Smooth muscle cell (in vitro differentiated cells): ENCODE results near the gene PLG. TPM values are rescaled to one million over a fixed set of nuclear protein-coding genes. Genes with fewer than 3 reads are reported as not detected.

Experiments used
- DNase-seq: peaks from one replicate; lab custom pipeline; 2025; ENCODE audit not compliant: unreplicated experiment; lab: John Stamatoyannopoulos, UW
- H2AFZ ChIP-seq: fragments of 200-600 bp; sonication (generic); 2 replicates; pipeline ENCODE4 v1.6.0; 2016; ENCODE audit warnings: antibody characterized with exemption, low read depth, mild to moderate bottlenecking
- H3F3A ChIP-seq: fragments of 200-600 bp; sonication (generic); 2 replicates; pipeline ENCODE4 v1.6.0; 2017; ENCODE audit warnings: antibody characterized with exemption, low read depth
- H3K27ac ChIP-seq: fragments of 200-600 bp; sonication (generic); 2 replicates; pipeline ENCODE4 v1.5.1; 2016; ENCODE audit warnings: low read depth, mild to moderate bottlenecking
- H3K27me3 ChIP-seq: fragments of 200-600 bp; sonication (generic); 2 replicates; pipeline ENCODE4 v1.6.1; 2016; ENCODE audit warnings: low read depth, mild to moderate bottlenecking
- H3K36me3 ChIP-seq: fragments of 200-600 bp; sonication (generic); 2 replicates; pipeline ENCODE4 v1.5.1; 2016; ENCODE audit warnings: low read depth
- H3K4me1 ChIP-seq: fragments of 200-600 bp; sonication (generic); 2 replicates; pipeline ENCODE4 v1.5.1; 2016; ENCODE audit warnings: low read depth
- H3K4me2 ChIP-seq: fragments of 200-600 bp; sonication (generic); 2 replicates; pipeline ENCODE4 v1.6.0; 2016; ENCODE audit warnings: mild to moderate bottlenecking
- H3K4me3 ChIP-seq: fragments of 200-600 bp; sonication (generic); 2 replicates; pipeline ENCODE4 v1.5.1; 2016; ENCODE audit warnings: mild to moderate bottlenecking
- H3K79me2 ChIP-seq: fragments of 200-600 bp; sonication (generic); 2 replicates; pipeline ENCODE4 v1.6.0; 2016; ENCODE audit warnings: low read depth, mild to moderate bottlenecking
- H3K9ac ChIP-seq: fragments of 200-600 bp; sonication (generic); 2 replicates; pipeline ENCODE4 v1.6.0; 2016; ENCODE audit warnings: low read depth
- H3K9me3 ChIP-seq: fragments of 200-600 bp; sonication (generic); replicated peaks from 2 replicates; pipeline ENCODE4 v1.5.1; 2016; ENCODE audit warnings: low read depth
- H4K20me1 ChIP-seq: fragments of 200-600 bp; sonication (generic); 2 replicates; pipeline ENCODE4 v1.6.0; 2016; ENCODE audit warnings: low read depth
- WGBS: methylation state at CpG from one replicate; pipeline ENCODE4 v1.1.7; 2016; ENCODE audit warnings: low lambda C conversion rate; 5-methylcytosine and 5-hydroxymethylcytosine counted together
- polyA plus RNA-seq: library from polyadenylated mRNA; unstranded; fragments of >200 nt; fragmentation: Nextera tagmentation; extraction: Ambion mirVana; gene quantifications from 2 replicates; pipeline ENCODE4 v1.2.1, GENCODE V29; 2016
- total RNA-seq: library from RNA; depleted of rRNA; stranded (reverse); fragments of >200 nt; gene quantifications from 2 replicates; pipeline ENCODE4 v1.2.3, GENCODE V29; 2014
- TF ChIP-seq, protein P1 (sequence below): fragments of 200-600 bp; sonication (generic); IDR thresholded peaks from 2 replicates; pipeline ENCODE4 v1.5.1; 2017; ENCODE audit warnings: borderline replicate concordance, mild to moderate bottlenecking, antibody characterized with exemption; ENCODE audit not compliant: insufficient read depth, poor library complexity, severe bottlenecking

PLG gene
- total and polyA plus RNA-seq, 2 experiments from 2014 or later: 1.5 TPM; not detected in 1

DNA sequence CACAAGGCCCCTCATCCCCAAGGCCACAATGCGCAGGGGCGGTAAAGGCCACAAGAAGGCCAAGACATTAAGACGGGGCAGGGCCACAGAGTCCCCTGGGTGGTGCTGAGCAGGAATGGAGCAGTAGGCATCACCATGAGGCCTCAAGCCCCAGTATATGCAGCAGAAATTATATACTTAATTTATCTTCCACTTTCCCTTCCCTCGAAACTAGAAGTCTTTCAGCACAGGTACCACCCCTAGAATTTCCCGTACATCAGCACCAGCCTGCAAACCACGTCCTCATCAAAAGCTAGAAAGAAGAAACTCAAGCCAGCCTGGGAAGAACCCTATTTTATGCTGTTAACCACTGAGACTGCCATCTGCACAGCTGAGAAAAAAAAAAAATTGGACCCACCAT, 89.4 kb downstream of the PLG start:
- no peak overlapping the region for H3K4me3 ChIP-seq
- TF ChIP-seq, protein P1, sequence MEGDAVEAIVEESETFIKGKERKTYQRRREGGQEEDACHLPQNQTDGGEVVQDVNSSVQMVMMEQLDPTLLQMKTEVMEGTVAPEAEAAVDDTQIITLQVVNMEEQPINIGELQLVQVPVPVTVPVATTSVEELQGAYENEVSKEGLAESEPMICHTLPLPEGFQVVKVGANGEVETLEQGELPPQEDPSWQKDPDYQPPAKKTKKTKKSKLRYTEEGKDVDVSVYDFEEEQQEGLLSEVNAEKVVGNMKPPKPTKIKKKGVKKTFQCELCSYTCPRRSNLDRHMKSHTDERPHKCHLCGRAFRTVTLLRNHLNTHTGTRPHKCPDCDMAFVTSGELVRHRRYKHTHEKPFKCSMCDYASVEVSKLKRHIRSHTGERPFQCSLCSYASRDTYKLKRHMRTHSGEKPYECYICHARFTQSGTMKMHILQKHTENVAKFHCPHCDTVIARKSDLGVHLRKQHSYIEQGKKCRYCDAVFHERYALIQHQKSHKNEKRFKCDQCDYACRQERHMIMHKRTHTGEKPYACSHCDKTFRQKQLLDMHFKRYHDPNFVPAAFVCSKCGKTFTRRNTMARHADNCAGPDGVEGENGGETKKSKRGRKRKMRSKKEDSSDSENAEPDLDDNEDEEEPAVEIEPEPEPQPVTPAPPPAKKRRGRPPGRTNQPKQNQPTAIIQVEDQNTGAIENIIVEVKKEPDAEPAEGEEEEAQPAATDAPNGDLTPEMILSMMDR: no peak
- WGBS: 93% methylated on average over 6 of the region's 6 CpGs
- no peaks in the 10 kb centered on the region for H3K27me3 ChIP-seq
- H2AFZ ChIP-seq: no peak overlapping the region
- no peaks in the 10 kb centered on the region for H4K20me1 ChIP-seq
- H3F3A ChIP-seq: no peaks in the 10 kb centered on the region
- H3K4me1 ChIP-seq: no peaks in the 10 kb centered on the region
- DNase-seq: no peak
- H3K4me2 ChIP-seq: no peak overlapping the region
- no peaks in the 10 kb centered on the region for H3K9me3 ChIP-seq
- no peak overlapping the region for H3K27ac ChIP-seq
- no peaks in the 10 kb centered on the region for H3K79me2 ChIP-seq
- no peaks in the 10 kb centered on the region for H3K36me3 ChIP-seq
- H3K9ac ChIP-seq: no peak overlapping the region

DNA sequence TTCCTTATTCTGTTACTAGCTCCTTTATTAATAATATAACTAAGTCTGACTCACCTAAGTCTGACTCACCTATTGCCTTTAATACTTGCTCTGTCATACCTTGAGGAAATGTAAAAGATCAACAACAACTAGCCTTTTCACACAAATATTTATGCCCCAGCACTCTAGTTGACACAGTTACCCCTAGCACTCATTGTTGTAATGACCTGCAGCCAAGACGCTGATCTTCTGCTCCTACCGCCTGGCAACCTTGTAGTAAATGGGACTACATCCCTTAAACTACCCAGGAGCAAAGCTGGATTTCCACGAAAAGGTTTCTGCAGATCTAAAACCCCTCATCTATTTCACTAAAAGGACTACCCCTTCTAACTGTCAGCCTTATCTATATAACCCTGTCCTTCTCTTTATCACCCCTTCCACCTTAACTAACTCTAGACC, 90.0 kb downstream of the PLG start:
- Histone ChIP-seq H2AFZ (no peak overlapping the region), H3K4me2 (no peak overlapping the region), H3K9ac (no peak overlapping the region), H3K4me1 (no peaks in the 10 kb centered on the region), H3K27ac (no peak overlapping the region), H3K9me3 (no peaks in the 10 kb centered on the region), H3K79me2 (no peaks in the 10 kb centered on the region), H3K36me3 (no peaks in the 10 kb centered on the region), H3K27me3 (no peaks in the 10 kb centered on the region), H3K4me3 (no peak overlapping the region), H3F3A (no peaks in the 10 kb centered on the region), H4K20me1 (no peaks in the 10 kb centered on the region)
- TF ChIP-seq, protein P1: no peak
- WGBS: 81% methylated on average over 3 of the region's 3 CpGs
- DNase-seq: no peak

DNA sequence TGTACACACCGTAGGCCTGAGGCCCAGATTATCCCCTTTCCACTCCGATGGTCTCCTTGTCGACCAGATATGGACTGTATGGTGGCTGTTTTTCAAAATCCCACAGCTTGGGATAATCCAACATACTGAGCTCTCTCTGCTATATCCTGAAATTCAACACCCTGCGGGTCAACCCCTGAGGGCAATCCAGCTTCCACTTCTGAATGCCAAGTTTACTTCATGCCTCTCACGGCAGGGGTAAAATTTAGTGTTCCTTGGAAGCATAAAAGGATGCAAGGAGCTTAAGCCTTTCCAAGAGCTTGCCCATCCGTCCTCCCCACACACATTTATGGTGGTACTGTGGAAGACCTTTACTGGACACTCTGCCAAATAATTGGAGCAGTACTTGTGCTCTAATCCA, 90.7 kb downstream of the PLG start:
- Histone ChIP-seq H3K9ac (no peak overlapping the region), H3K9me3 (no peaks in the 10 kb centered on the region), H3K27me3 (no peaks in the 10 kb centered on the region), H3K4me2 (no peak overlapping the region), H2AFZ (no peak overlapping the region), H3K36me3 (no peaks in the 10 kb centered on the region), H3K27ac (no peak overlapping the region), H3K4me1 (no peaks in the 10 kb centered on the region), H4K20me1 (no peaks in the 10 kb centered on the region), H3K79me2 (no peaks in the 10 kb centered on the region), H3K4me3 (no peak overlapping the region), H3F3A (no peaks in the 10 kb centered on the region)
- DNase-seq: no peak
- WGBS: 84% methylated on average over 6 of the region's 6 CpGs
- TF ChIP-seq, protein P1: no peak

DNA sequence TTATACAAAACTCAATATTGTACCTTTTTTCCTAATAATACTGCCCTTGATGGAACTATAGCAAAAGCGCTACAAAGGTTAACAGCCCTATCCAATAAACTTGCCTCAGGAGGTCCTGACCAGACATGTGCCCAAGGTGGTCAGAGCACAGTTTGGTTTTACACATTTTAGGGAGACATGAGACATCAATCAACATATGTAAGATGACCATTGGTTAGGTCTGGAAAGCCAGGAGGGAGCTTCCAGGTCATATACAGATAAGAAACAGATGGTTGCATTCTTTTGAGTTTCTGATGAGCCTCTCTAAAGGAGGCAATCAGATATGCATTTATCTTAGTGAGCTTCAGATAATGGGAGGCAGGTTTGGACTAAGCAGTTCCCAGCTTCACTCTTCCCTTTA, 91.6 kb downstream of the PLG start:
- H3K9ac ChIP-seq: no peak overlapping the region
- no peaks in the 10 kb centered on the region for H4K20me1 ChIP-seq
- H3K27ac ChIP-seq: no peak overlapping the region
- H3K4me3 ChIP-seq: no peak overlapping the region
- no peaks in the 10 kb centered on the region for H3K79me2 ChIP-seq
- H3K9me3 ChIP-seq: no peaks in the 10 kb centered on the region
- no peaks in the 10 kb centered on the region for H3F3A ChIP-seq
- TF ChIP-seq, protein P1: no peak
- no peak overlapping the region for H2AFZ ChIP-seq
- WGBS: 93% methylated on average over 1 of the region's 1 CpG
- DNase-seq: no peak
- no peaks in the 10 kb centered on the region for H3K36me3 ChIP-seq
- no peaks in the 10 kb centered on the region for H3K4me1 ChIP-seq
- H3K27me3 ChIP-seq: no peaks in the 10 kb centered on the region
- no peak overlapping the region for H3K4me2 ChIP-seq
